Neural cell (in vitro differentiated cells): ENCODE data around the gene SDC3.

ENCODE experiments used
- EZH2 ChIP-seq: fragments of 200-600, 300-800 bp; shearing (Covaris generic), sonication (generic); IDR thresholded peaks from 2 replicates; pipeline ENCODE4 v1.6.1; 2014; ENCODE audit warnings: antibody characterized with exemption, low read length, borderline replicate concordance, mild to moderate bottlenecking; ENCODE audit not compliant: insufficient read depth, poor library complexity, severe bottlenecking
- POLR2AphosphoS5 ChIP-seq: IDR thresholded peaks from 2 replicates; pipeline ENCODE4 v1.6.1; 2012
- TF ChIP-seq, protein P1 (sequence below): fragments of 450-650 bp; IDR thresholded peaks from 2 replicates; pipeline ENCODE4 v1.5.1; 2014; ENCODE audit warnings: antibody characterized with exemption, mild to moderate bottlenecking, moderate library complexity; ENCODE audit not compliant: poor library complexity, severe bottlenecking
- TF ChIP-seq, protein P2 (sequence below): IDR thresholded peaks from 2 replicates; pipeline ENCODE4 v1.6.1; 2012; ENCODE audit warnings: borderline replicate concordance

DNA sequence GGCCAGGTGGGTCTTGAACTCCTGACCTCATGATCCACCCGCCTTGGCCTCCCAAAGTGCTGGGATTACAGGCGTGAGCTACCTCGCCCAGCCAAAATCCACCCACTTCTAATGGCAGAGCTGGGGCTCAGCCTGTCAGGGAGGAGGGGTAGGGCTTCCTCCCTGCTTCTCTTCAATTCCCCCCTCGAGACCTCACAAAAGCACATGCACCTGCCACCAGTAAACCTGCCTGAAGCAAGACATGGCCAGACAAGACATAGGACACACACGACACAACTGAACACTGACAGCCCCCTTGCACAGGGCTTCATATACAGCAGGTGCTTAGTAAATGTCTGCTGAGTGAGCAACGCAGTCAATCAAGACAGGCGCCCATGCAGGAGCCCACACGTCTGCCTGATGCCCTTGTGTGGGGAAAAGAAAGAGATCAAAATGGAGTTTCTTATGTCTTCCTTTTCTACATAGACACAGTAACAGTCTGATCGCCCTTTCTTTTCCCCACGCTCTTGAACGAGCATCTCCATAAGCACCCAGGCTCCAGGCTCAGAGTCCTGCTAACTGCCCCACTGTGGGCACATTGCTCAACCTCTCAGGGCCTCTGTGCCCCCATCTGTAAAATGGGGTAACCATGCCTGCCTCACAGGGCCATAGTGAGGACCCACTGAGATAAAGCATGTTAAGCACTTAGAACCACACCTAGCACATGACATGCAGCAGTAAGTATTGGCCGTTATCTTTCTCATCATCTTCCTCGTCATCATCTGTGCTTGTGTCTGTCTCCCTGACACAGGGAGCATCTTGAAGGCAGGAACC, 8.8 kb downstream of the SDC3 start:
- TF ChIP-seq POLR2AphosphoS5 (no peak), EZH2 (no peak)
- TF ChIP-seq, protein P1, sequence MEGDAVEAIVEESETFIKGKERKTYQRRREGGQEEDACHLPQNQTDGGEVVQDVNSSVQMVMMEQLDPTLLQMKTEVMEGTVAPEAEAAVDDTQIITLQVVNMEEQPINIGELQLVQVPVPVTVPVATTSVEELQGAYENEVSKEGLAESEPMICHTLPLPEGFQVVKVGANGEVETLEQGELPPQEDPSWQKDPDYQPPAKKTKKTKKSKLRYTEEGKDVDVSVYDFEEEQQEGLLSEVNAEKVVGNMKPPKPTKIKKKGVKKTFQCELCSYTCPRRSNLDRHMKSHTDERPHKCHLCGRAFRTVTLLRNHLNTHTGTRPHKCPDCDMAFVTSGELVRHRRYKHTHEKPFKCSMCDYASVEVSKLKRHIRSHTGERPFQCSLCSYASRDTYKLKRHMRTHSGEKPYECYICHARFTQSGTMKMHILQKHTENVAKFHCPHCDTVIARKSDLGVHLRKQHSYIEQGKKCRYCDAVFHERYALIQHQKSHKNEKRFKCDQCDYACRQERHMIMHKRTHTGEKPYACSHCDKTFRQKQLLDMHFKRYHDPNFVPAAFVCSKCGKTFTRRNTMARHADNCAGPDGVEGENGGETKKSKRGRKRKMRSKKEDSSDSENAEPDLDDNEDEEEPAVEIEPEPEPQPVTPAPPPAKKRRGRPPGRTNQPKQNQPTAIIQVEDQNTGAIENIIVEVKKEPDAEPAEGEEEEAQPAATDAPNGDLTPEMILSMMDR: no peak
- TF ChIP-seq, protein P2, sequence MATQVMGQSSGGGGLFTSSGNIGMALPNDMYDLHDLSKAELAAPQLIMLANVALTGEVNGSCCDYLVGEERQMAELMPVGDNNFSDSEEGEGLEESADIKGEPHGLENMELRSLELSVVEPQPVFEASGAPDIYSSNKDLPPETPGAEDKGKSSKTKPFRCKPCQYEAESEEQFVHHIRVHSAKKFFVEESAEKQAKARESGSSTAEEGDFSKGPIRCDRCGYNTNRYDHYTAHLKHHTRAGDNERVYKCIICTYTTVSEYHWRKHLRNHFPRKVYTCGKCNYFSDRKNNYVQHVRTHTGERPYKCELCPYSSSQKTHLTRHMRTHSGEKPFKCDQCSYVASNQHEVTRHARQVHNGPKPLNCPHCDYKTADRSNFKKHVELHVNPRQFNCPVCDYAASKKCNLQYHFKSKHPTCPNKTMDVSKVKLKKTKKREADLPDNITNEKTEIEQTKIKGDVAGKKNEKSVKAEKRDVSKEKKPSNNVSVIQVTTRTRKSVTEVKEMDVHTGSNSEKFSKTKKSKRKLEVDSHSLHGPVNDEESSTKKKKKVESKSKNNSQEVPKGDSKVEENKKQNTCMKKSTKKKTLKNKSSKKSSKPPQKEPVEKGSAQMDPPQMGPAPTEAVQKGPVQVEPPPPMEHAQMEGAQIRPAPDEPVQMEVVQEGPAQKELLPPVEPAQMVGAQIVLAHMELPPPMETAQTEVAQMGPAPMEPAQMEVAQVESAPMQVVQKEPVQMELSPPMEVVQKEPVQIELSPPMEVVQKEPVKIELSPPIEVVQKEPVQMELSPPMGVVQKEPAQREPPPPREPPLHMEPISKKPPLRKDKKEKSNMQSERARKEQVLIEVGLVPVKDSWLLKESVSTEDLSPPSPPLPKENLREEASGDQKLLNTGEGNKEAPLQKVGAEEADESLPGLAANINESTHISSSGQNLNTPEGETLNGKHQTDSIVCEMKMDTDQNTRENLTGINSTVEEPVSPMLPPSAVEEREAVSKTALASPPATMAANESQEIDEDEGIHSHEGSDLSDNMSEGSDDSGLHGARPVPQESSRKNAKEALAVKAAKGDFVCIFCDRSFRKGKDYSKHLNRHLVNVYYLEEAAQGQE: no peak
